ENCODE data around the gene ACSL4. TPM values are rescaled to one million over a fixed set of nuclear protein-coding genes. Genes with fewer than 3 reads are reported as not detected.
"Not testable (repeated sequence)": the region's sequence is repeated elsewhere in the genome, so short reads cannot be mapped to it uniquely, and the experiment has no call there.

The ACSL4 gene
- total RNA-seq, 6 experiments from 2014 or later, result 1.8 to 76.7 (median 5.3) TPM

DNA sequence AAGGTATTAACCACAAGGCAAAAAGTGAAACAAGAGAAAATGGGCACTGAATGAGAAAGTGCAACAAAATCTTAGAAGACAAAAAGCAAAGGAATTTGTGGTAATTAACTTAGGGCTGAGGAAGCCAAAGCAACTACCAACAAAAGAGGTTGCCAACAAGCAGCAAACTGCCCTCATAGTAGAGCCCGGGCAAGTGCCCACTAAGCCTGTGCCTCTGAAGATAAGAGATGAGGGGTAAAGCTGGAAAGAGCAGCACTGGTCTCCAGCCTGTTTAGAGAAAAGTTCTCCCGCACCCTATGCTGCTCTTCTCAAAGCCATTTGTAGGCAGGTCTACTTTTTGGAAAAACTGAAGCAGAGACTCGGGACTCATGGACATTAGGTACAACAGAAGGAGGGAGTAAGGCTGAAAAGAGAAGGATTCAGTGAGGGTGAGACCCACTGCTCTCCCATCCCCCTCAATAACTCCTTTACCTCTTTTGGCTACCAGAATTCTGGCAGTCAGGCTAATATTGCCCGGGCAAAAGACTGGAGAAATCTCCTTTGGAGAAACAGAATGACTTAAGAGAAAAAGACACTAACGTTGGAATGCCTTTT lies 78.4 kb downstream of the ACSL4 start:
- no peak for TF ChIP-seq POLR2A (IDR thresholded peaks at IDR 0.05)
- TF ChIP-seq, protein P1, sequence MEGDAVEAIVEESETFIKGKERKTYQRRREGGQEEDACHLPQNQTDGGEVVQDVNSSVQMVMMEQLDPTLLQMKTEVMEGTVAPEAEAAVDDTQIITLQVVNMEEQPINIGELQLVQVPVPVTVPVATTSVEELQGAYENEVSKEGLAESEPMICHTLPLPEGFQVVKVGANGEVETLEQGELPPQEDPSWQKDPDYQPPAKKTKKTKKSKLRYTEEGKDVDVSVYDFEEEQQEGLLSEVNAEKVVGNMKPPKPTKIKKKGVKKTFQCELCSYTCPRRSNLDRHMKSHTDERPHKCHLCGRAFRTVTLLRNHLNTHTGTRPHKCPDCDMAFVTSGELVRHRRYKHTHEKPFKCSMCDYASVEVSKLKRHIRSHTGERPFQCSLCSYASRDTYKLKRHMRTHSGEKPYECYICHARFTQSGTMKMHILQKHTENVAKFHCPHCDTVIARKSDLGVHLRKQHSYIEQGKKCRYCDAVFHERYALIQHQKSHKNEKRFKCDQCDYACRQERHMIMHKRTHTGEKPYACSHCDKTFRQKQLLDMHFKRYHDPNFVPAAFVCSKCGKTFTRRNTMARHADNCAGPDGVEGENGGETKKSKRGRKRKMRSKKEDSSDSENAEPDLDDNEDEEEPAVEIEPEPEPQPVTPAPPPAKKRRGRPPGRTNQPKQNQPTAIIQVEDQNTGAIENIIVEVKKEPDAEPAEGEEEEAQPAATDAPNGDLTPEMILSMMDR (IDR thresholded peaks at IDR 0.05), result no peak
- Histone ChIP-seq H3K9me3 (no peaks in the 10 kb centered on the region), H3K27me3 (peaks cover 0 to 4% of the 10 kb centered on the region in 2 donors), H3K27ac (no peak overlapping the region), H3K36me3 (no peaks in the 10 kb centered on the region), H3K4me3 (no peak overlapping the region), H3K4me1 (no peaks in the 10 kb centered on the region)
- intact Hi-C loops (cut with DNase I), result no loop called here
- 59% methylated on average over 4 of the region's 5 CpGs for WGBS (ENCODE audit: insufficient coverage, low coverage, low lambda C conversion rate, missing lambda C conversion rate)
- DNase-seq, result no peak
- ATAC-seq, result no peak

DNA sequence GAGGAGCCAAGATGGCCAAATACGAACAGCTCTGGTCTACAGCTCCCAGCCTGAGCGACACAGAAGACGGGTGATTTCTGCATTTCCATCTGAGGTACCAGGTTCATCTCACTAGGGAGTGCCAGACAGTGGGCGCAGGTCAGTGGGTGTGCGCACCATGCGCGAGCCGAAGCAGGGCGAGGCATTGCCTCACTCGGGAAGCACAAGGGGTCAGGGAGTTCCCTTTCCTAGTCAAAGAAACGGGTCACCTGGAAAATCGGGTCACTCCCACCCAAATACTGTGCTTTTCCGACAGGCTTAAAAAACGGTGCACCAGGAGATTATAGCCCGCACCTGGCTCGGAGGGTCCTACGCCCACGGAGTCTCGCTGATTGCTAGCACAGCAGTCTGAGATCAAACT lies 88.4 kb downstream of the ACSL4 start:
- H3K4me3 ChIP-seq, ATAC-seq: not testable (repeated sequence)
- WGBS (ENCODE audit: insufficient coverage, low coverage, low lambda C conversion rate, missing lambda C conversion rate), result 96% methylated on average over 5 of the region's 19 CpGs

DNA sequence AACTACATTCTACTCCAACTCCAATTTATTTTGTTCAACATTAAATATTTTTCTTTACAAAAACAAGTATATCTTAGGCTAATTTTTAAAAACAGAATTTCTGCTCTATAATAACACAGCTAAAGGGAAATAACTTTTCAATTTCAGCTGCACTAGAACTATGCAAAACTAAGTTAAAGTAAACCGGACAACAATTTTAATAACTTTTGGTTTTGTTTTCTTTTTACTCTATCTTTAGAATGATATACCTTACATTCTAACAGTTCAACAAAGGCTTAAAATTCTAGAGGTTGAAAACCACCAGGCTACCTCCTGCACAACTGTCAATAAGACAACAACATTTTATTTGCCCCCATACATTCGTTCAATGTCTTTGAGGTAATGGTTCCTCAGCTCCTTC lies 89.4 kb downstream of the ACSL4 start:
- TF ChIP-seq, protein P1 (IDR thresholded peaks at IDR 0.05), result no peak
- TF ChIP-seq POLR2A (IDR thresholded peaks at IDR 0.05), result no peak
- ATAC-seq (no peak), DNase-seq (no peak)
- H3K36me3 ChIP-seq, result no peaks in the 10 kb centered on the region
- no peak overlapping the region for H3K4me3 ChIP-seq
- H3K4me1 ChIP-seq, result no peaks in the 10 kb centered on the region
- intact Hi-C loops (cut with DNase I), result no loop called here
- H3K27me3 ChIP-seq, result no peaks in the 10 kb centered on the region
- no peaks in the 10 kb centered on the region for H3K9me3 ChIP-seq
- H3K27ac ChIP-seq, result no peak overlapping the region
- WGBS (ENCODE audit: insufficient coverage, low coverage, low lambda C conversion rate, missing lambda C conversion rate), result 62% methylated on average over 2 of the region's 2 CpGs

More for the DNA sequence above, 88.4 kb downstream of the ACSL4 start:
- H3K4me1 ChIP-seq; intact Hi-C loops (cut with DNase I); H3K36me3 ChIP-seq; H3K9me3 ChIP-seq; H3K27ac ChIP-seq; DNase-seq; H3K27me3 ChIP-seq: not testable (repeated sequence)

DNA sequence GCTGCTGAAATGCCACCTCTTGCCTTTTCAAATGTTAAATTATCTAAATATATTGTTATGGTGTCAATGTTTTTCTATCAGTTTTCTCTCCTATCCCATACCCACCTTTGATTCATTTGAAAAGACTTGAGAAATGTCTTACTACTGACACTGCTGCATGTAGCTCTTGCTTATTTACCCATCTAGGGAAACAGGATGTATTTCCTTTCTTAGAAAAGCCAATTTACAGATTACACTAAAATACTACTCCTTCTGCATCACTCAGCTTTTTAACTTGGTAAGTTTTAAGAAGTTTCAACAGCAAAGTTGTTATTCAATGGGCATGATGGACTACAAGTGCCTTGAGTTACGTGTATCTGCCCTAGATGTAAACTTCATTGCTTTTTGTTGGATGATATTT lies 94.9 kb downstream of the ACSL4 start:
- no peaks in the 10 kb centered on the region for H3K4me1 ChIP-seq
- no peaks in the 10 kb centered on the region for H3K9me3 ChIP-seq
- TF ChIP-seq, protein P1 (IDR thresholded peaks at IDR 0.05), result no peak
- TF ChIP-seq POLR2A (IDR thresholded peaks at IDR 0.05), result no peak
- no peak overlapping the region for H3K4me3 ChIP-seq
- DNase-seq (no peak), ATAC-seq (no peak)
- no peaks in the 10 kb centered on the region for H3K27me3 ChIP-seq
- no peak overlapping the region for H3K27ac ChIP-seq
- intact Hi-C loops (cut with DNase I), result no loop called here
- 83% methylated on average over 1 of the region's 1 CpG for WGBS (ENCODE audit: insufficient coverage, low coverage, low lambda C conversion rate, missing lambda C conversion rate)
- H3K36me3 ChIP-seq, result no peaks in the 10 kb centered on the region

DNA sequence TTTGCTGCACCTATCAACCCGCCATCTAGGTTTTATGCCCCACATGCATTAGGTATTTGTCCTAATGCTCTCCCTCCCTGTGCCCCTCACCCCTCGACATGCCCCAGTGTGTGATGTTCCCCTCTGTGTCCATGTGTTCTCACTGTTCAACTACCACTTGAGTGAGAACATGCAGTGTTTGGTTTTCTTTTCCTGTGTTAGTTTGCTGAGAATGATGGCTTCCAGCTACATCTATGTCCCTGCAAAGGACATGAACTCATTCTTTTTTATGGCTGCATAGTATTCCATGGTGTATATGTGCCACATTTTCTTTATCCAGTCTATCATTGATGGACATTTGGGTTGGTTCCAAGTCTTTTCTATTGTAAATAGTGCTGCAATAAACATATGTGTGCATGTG lies 95.6 kb downstream of the ACSL4 start:
- WGBS (ENCODE audit: insufficient coverage, low coverage, low lambda C conversion rate, missing lambda C conversion rate), result 81% methylated on average over 2 of the region's 2 CpGs

More for the DNA sequence above, 95.6 kb downstream of the ACSL4 start:
- H3K4me1 ChIP-seq; intact Hi-C loops (cut with DNase I); H3K4me3 ChIP-seq; H3K27me3 ChIP-seq; H3K36me3 ChIP-seq; ATAC-seq; DNase-seq; H3K9me3 ChIP-seq; H3K27ac ChIP-seq: not testable (repeated sequence)

All from right lobe of liver (tissue), 6 donors.